ENCODE measurements around the gene SNX25. TPM values are rescaled to one million over a fixed set of nuclear protein-coding genes. Genes with fewer than 3 reads are reported as not detected.
A peak's percentile ranks its signal among the peaks of the same experiment; 100 is the strongest.

Gene SNX25
- total and polyA plus RNA-seq, 10 of the 15 experiments (the other 5 are each of a cell fraction or from before 2014, with no cell fraction given), result 11.2 to 117 (median 62.8) TPM

DNA sequence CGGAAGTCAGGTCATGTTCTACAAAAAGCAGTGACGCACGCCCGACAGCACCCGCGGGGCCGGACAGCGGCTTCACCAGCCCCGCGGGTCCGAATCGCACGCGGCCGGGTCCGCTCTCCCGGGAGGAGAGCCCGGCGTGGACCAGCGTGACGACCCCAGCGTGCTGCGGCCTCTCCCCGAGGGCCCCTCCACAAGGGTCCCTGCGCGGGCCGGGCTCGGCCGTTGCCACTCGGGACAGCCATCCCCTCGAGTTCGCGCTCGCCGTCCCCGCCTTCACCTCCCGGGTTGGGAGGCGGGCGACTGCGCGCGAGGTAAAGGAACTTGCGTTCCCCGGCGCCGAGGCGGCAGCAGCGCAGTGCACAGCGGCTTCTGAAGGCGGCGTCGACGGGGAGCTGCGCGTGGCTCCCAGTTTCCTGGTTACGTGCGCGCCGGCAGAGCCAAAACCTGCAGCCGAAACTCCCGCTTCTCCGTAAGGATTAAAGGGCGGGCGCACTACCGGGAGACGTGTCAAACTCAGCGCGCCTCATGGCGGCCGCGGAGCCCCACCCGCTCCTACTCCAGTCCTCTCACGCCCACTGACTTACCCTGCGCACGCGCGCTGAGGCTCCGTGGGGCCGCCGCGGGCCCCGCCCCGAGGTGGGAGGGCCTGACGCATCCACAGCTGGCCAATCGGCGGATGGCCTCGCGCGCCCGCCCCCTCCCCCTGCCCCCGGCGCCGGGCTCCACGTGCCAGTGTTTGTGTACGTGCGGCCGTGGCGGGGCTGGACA, 186.7 kb downstream of the SNX25 start:
- Histone ChIP-seq H3K79me2 (ENCODE audit: control insufficient read depth, insufficient read depth, low read length) (peaks cover 54% of the 10 kb centered on the region), H4K20me1 (ENCODE audit: control insufficient read depth, insufficient read depth) (no peaks in the 10 kb centered on the region), H3K9ac (ENCODE audit: control insufficient read depth, insufficient read depth, low read length) (peak overlapping the region; percentile 87), H2AFZ (ENCODE audit: control insufficient read depth, low read depth, low read length) (peak overlapping the region; percentile 82), H3K9me3 (replicated peaks; ENCODE audit: control insufficient read depth, insufficient read depth, low read length) (no peaks in the 10 kb centered on the region), H3K4me3 (peak overlapping the region; percentile 79), H3K27ac (ENCODE audit: control insufficient read depth, insufficient read depth) (peak overlapping the region; percentile 97), H3K36me3 (ENCODE audit: control insufficient read depth in 2 of 2, insufficient read depth in 2 of 2, low read length in 1 of 2) (peaks cover 0 to 18% of the 10 kb centered on the region in 2 experiments; a peak in 2 of 4 replicates), H3K27me3 (replicated peaks in 1 of 2; ENCODE audit: control insufficient read depth in 2 of 2, insufficient read depth in 2 of 2, low read length in 1 of 2) (no peaks in the 10 kb centered on the region), H3K4me2 (ENCODE audit: control insufficient read depth, insufficient read depth) (peak overlapping the region; percentile 94), H3K4me1 (ENCODE audit: control insufficient read depth, insufficient read depth, low read length) (peaks cover 19% of the 10 kb centered on the region)
- peak; percentile 91 for ATAC-seq
- ChIA-PET CTCF (interaction anchor here (0.7 to 1.5 kb wide), 9 partner anchors 10 to 202 kb away, joined by 3 to 6 read pairs (median 4); partner anchors contain the start of gene UFSP2), SMC1A (ENCODE audit: uncharacterized antibody, unreplicated experiment) (interaction anchor here (0.8 to 6.2 kb wide), 12 partner anchors 10 to 184 kb away, joined by 3 to 72 read pairs (median 6); partner anchors contain the start of gene UFSP2), POLR2A (interaction anchor here (0.6 to 7.9 kb wide), 14 partner anchors 9 to 253 kb away, joined by 3 to 60 read pairs (median 6); partner anchors contain the start of genes SNX25 and UFSP2), RAD21 (ENCODE audit: unreplicated experiment) (interaction anchor here (1.0 to 2.8 kb wide), 9 partner anchors 9 to 192 kb away, joined by 3 to 26 read pairs (median 7); partner anchors contain the start of gene UFSP2)
- peak; percentile 97 for DNase-seq (ENCODE audit: low read depth, low spot score)
- in situ Hi-C loops (cut with MboI) (no loop called here), intact Hi-C loops (cut with micrococcal nuclease; ENCODE audit: unreplicated experiment) (loop anchor here (2.0 to 5.0 kb wide), 5 partner anchors 29 to 201 kb away; partner anchors contain the start of genes CCDC110 and UFSP2)
- WGBS (ENCODE audit: insufficient coverage, insufficient replicate concordance, low lambda C conversion rate, missing lambda C conversion rate), result under 1% methylated on average over 70 of the region's 98 CpGs
- BruUV-seq (replicated peaks), result no TSS peak
- no peak for FAIRE-seq
- TF ChIP-seq ATF2 (IDR thresholded peaks at IDR 0.05; ENCODE audit: low read length), result 0 out of 2 replicates have a peak, but pooled peaks have one; percentile 47
- no peak for TF ChIP-seq ATF7 (IDR thresholded peaks at IDR 0.05; ENCODE audit: low read depth)
- TF ChIP-seq NFXL1 (IDR thresholded peaks at IDR 0.05; ENCODE audit: borderline replicate concordance), result no peak
- peak; percentile 76; the same call in 1 of the 2 replicates for TF ChIP-seq SIN3A (IDR thresholded peaks at IDR 0.05; ENCODE audit: low read depth, low read length)
- TF ChIP-seq BACH1 (IDR thresholded peaks at IDR 0.05; ENCODE audit: borderline replicate concordance), result peak; percentile 99
- TF ChIP-seq EP300 (IDR thresholded peaks at IDR 0.05; ENCODE audit: borderline replicate concordance in 1 of 2, control insufficient read depth in 1 of 2, low read depth in 2 of 2, low read length in 2 of 2), result 0 out of 4 replicates have a peak, but pooled peaks of 1 of the 2 experiments have one; percentile 55
- TF ChIP-seq ZNF274 (IDR thresholded peaks at IDR 0.05; ENCODE audit: insufficient read depth, insufficient read length), result no peak
- TF ChIP-seq, protein P1, sequence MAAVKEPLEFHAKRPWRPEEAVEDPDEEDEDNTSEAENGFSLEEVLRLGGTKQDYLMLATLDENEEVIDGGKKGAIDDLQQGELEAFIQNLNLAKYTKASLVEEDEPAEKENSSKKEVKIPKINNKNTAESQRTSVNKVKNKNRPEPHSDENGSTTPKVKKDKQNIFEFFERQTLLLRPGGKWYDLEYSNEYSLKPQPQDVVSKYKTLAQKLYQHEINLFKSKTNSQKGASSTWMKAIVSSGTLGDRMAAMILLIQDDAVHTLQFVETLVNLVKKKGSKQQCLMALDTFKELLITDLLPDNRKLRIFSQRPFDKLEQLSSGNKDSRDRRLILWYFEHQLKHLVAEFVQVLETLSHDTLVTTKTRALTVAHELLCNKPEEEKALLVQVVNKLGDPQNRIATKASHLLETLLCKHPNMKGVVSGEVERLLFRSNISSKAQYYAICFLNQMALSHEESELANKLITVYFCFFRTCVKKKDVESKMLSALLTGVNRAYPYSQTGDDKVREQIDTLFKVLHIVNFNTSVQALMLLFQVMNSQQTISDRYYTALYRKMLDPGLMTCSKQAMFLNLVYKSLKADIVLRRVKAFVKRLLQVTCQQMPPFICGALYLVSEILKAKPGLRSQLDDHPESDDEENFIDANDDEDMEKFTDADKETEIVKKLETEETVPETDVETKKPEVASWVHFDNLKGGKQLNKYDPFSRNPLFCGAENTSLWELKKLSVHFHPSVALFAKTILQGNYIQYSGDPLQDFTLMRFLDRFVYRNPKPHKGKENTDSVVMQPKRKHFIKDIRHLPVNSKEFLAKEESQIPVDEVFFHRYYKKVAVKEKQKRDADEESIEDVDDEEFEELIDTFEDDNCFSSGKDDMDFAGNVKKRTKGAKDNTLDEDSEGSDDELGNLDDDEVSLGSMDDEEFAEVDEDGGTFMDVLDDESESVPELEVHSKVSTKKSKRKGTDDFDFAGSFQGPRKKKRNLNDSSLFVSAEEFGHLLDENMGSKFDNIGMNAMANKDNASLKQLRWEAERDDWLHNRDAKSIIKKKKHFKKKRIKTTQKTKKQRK (IDR thresholded peaks at IDR 0.05; ENCODE audit: low read depth, low read length), result no peak
- no peak for TF ChIP-seq CBX3 (IDR thresholded peaks at IDR 0.05; ENCODE audit: borderline replicate concordance, low read depth)
- TF ChIP-seq SUZ12 (IDR thresholded peaks at IDR 0.05; ENCODE audit: unreplicated experiment), result no peak
- TF ChIP-seq ZNF622 (IDR thresholded peaks at IDR 0.05), result no peak
- no peak for TF ChIP-seq SIX5 (IDR thresholded peaks at IDR 0.05; ENCODE audit: low read depth, low read length, severe bottlenecking)
- no peak for TF ChIP-seq MEF2A (IDR thresholded peaks at IDR 0.05; ENCODE audit: insufficient read depth, low read depth, low read length)
- TF ChIP-seq FOXM1 (IDR thresholded peaks at IDR 0.05; ENCODE audit: low read depth, low read length), result no peak
- peak; percentile 83; the same call in 1 of the 2 replicates for TF ChIP-seq NBN (IDR thresholded peaks at IDR 0.05)
- no peak for TF ChIP-seq RAD51 (IDR thresholded peaks at IDR 0.05)
- TF ChIP-seq ESRRA (IDR thresholded peaks at IDR 0.05; ENCODE audit: low read length), result no peak
- no peak for TF ChIP-seq MTA2 (IDR thresholded peaks at IDR 0.05; ENCODE audit: low read depth)
- no peak for TF ChIP-seq JUNB (IDR thresholded peaks at IDR 0.05)
- peak; percentile 96 for TF ChIP-seq RB1 (IDR thresholded peaks at IDR 0.05; ENCODE audit: borderline replicate concordance)
